ENCODE measurements around the gene LIPI.

DNA sequence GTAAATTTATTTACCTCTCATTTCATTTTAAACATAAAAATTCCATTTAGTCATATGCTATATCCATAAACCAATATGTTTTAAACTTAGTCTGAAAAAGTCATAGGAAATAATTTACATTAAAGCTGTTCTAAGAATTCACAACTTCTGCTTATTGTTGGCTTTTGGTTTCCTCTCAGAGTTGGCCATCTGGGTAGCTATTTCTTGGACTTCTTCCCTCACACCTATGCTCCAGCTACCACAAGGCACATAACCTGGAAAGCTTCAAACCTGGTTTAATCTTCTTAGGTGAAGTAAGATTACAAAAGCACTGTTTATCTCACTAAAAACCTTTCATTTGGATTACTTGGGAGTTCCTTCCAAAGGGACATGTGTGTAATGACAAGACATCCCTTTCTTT lies 35.0 kb upstream of the LIPI start:
- TF ChIP-seq EP300 (IDR thresholded peaks at IDR 0.05) = no peak
- TF ChIP-seq, protein P1, sequence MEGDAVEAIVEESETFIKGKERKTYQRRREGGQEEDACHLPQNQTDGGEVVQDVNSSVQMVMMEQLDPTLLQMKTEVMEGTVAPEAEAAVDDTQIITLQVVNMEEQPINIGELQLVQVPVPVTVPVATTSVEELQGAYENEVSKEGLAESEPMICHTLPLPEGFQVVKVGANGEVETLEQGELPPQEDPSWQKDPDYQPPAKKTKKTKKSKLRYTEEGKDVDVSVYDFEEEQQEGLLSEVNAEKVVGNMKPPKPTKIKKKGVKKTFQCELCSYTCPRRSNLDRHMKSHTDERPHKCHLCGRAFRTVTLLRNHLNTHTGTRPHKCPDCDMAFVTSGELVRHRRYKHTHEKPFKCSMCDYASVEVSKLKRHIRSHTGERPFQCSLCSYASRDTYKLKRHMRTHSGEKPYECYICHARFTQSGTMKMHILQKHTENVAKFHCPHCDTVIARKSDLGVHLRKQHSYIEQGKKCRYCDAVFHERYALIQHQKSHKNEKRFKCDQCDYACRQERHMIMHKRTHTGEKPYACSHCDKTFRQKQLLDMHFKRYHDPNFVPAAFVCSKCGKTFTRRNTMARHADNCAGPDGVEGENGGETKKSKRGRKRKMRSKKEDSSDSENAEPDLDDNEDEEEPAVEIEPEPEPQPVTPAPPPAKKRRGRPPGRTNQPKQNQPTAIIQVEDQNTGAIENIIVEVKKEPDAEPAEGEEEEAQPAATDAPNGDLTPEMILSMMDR (IDR thresholded peaks at IDR 0.05) = no peak

Data from stomach (tissue), 4 donors.